ENCODE results near the gene GPATCH8. TPM values are rescaled to one million over a fixed set of nuclear protein-coding genes. Genes with fewer than 3 reads are reported as not detected.
"Not testable (repeated sequence)": the region's sequence is repeated elsewhere in the genome, so short reads cannot be mapped to it uniquely, and the experiment has no call there.

Gene GPATCH8
- total and polyA plus RNA-seq, 2 donors, result 19.3 to 63.4 TPM

- no peak for DNase-seq (ENCODE audit: extremely low spot score)
- Histone ChIP-seq H3K27ac (ENCODE audit: low read depth) (no peak overlapping the region), H3K4me3 (ENCODE audit: low read depth, low read length) (no peak overlapping the region), H3K4me1 (ENCODE audit: insufficient read depth) (no peaks in the 10 kb centered on the region), H3K36me3 (ENCODE audit: insufficient read depth) (no peaks in the 10 kb centered on the region)
- 92% methylated on average over 1 of the region's 1 CpG for WGBS
Observed at GRCh38 chr17:44414394-44415155, 88.6 kb downstream of the GPATCH8 start.

GRCh38 chr17:44409309-44410028 is 93.7 kb downstream of the GPATCH8 start:
- H3K4me3 ChIP-seq (ENCODE audit: low read depth, low read length), result no peak overlapping the region
- no peaks in the 10 kb centered on the region for H3K4me1 ChIP-seq (ENCODE audit: insufficient read depth)
- no peak overlapping the region for H3K27ac ChIP-seq (ENCODE audit: low read depth)
- no peak for DNase-seq (ENCODE audit: extremely low spot score)
- H3K36me3 ChIP-seq (ENCODE audit: insufficient read depth), result no peaks in the 10 kb centered on the region
- 72% methylated on average over 7 of the region's 7 CpGs for WGBS

- WGBS, result 98% methylated on average over 4 of the region's 4 CpGs
- no peaks in the 10 kb centered on the region for H3K4me1 ChIP-seq (ENCODE audit: insufficient read depth)
Observed at GRCh38 chr17:44408786-44409185, 94.4 kb downstream of the GPATCH8 start.

GRCh38 chr17:44402564-44403172 is 100.5 kb downstream of the GPATCH8 start:
- no peak overlapping the region for H3K4me3 ChIP-seq (ENCODE audit: low read depth, low read length)
- H3K27ac ChIP-seq (ENCODE audit: low read depth), result no peak overlapping the region
- no peak for DNase-seq (ENCODE audit: extremely low spot score)
- no peaks in the 10 kb centered on the region for H3K4me1 ChIP-seq (ENCODE audit: insufficient read depth)
- WGBS, result 91% methylated on average over 5 of the region's 5 CpGs
- no peaks in the 10 kb centered on the region for H3K36me3 ChIP-seq (ENCODE audit: insufficient read depth)

More at GRCh38 chr17:44408786-44409185, 94.4 kb downstream of the GPATCH8 start:
- no peaks in the 10 kb centered on the region for H3K36me3 ChIP-seq (ENCODE audit: insufficient read depth)
- H3K4me3 ChIP-seq (ENCODE audit: low read depth, low read length), result no peak overlapping the region
- no peak for DNase-seq (ENCODE audit: extremely low spot score)
- no peak overlapping the region for H3K27ac ChIP-seq (ENCODE audit: low read depth)

- peaks cover 2% of the 10 kb centered on the region for H3K36me3 ChIP-seq (ENCODE audit: insufficient read depth)
- no peaks in the 10 kb centered on the region for H3K4me1 ChIP-seq (ENCODE audit: insufficient read depth)
- H3K27ac ChIP-seq (ENCODE audit: low read depth), result no peak overlapping the region
- no peak overlapping the region for H3K4me3 ChIP-seq (ENCODE audit: low read depth, low read length)
- DNase-seq (ENCODE audit: extremely low spot score), result no peak
- 89% methylated on average over 3 of the region's 3 CpGs for whole genome bisulfite sequencing
Observed at GRCh38 chr17:44400226-44400847, 102.9 kb downstream of the GPATCH8 start.

- no peak overlapping the region for H3K27ac ChIP-seq (ENCODE audit: low read depth)
- no peaks in the 10 kb centered on the region for H3K4me1 ChIP-seq (ENCODE audit: insufficient read depth)
- peaks cover 2% of the 10 kb centered on the region for H3K36me3 ChIP-seq (ENCODE audit: insufficient read depth)
- H3K4me3 ChIP-seq (ENCODE audit: low read depth, low read length), result no peak overlapping the region
- no peak for DNase-seq (ENCODE audit: extremely low spot score)
- WGBS, result 96% methylated on average over 41 of the region's 41 CpGs
Observed at GRCh38 chr17:44398692-44399691, 104.2 kb downstream of the GPATCH8 start.

GRCh38 chr17:44397479-44398440 is 105.4 kb downstream of the GPATCH8 start:
- H3K4me3 ChIP-seq (ENCODE audit: low read depth, low read length), result no peak overlapping the region
- 96% methylated on average over 8 of the region's 8 CpGs for WGBS
- no peak for DNase-seq (ENCODE audit: extremely low spot score)
- H3K36me3 ChIP-seq (ENCODE audit: insufficient read depth), result peaks cover 2% of the 10 kb centered on the region
- H3K27ac ChIP-seq (ENCODE audit: low read depth), result no peak overlapping the region
- H3K4me1 ChIP-seq (ENCODE audit: insufficient read depth), result no peaks in the 10 kb centered on the region

- H3K36me3 ChIP-seq (ENCODE audit: insufficient read depth), result peaks cover 2% of the 10 kb centered on the region
- H3K4me1 ChIP-seq (ENCODE audit: insufficient read depth), result no peaks in the 10 kb centered on the region
- H3K4me3 ChIP-seq (ENCODE audit: low read depth, low read length), result no peak overlapping the region
- no peak for DNase-seq (ENCODE audit: extremely low spot score)
- H3K27ac ChIP-seq (ENCODE audit: low read depth), result no peak overlapping the region
- 91% methylated on average over 5 of the region's 5 CpGs for WGBS
Observed at GRCh38 chr17:44396946-44397345, 106.3 kb downstream of the GPATCH8 start.

- no peak for DNase-seq (ENCODE audit: extremely low spot score)
- Histone ChIP-seq H3K27ac (ENCODE audit: low read depth) (no peak overlapping the region), H3K36me3 (ENCODE audit: insufficient read depth) (peaks cover 2% of the 10 kb centered on the region), H3K4me3 (ENCODE audit: low read depth, low read length) (no peak overlapping the region), H3K4me1 (ENCODE audit: insufficient read depth) (no peaks in the 10 kb centered on the region)
- WGBS, result 94% methylated on average over 2 of the region's 2 CpGs
Observed at GRCh38 chr17:44394833-44395232, 108.4 kb downstream of the GPATCH8 start.

- 92% methylated on average over 9 of the region's 9 CpGs for WGBS
- not testable (repeated sequence) for DNase-seq (ENCODE audit: extremely low spot score); H3K27ac ChIP-seq (ENCODE audit: low read depth); H3K36me3 ChIP-seq (ENCODE audit: insufficient read depth); H3K4me1 ChIP-seq (ENCODE audit: insufficient read depth); H3K4me3 ChIP-seq (ENCODE audit: low read depth, low read length)
Observed at GRCh38 chr17:44394112-44394511, 109.1 kb downstream of the GPATCH8 start.

GRCh38 chr17:44390250-44390870 is 112.8 kb downstream of the GPATCH8 start:
- H3K27ac ChIP-seq (ENCODE audit: low read depth), result no peak overlapping the region
- no peak overlapping the region for H3K4me3 ChIP-seq (ENCODE audit: low read depth, low read length)
- 67% methylated on average over 10 of the region's 10 CpGs for WGBS
- no peak for DNase-seq (ENCODE audit: extremely low spot score)
- no peaks in the 10 kb centered on the region for H3K4me1 ChIP-seq (ENCODE audit: insufficient read depth)
- no peaks in the 10 kb centered on the region for H3K36me3 ChIP-seq (ENCODE audit: insufficient read depth)
